OCI-M2 (cell line): ENCODE measurements around the gene TACO1.

Source experiments
- DNase-seq: peaks from one replicate; lab custom pipeline; 2025; ENCODE audit not compliant: unreplicated experiment; lab: John Stamatoyannopoulos, UW

TACO1 gene

GRCh38 chr17:63635787-63636186 is 35.1 kb downstream of the TACO1 start:
- no peak for DNase-seq

GRCh38 chr17:63639125-63639524 is 38.4 kb downstream of the TACO1 start:
- no peak for DNase-seq

DNA sequence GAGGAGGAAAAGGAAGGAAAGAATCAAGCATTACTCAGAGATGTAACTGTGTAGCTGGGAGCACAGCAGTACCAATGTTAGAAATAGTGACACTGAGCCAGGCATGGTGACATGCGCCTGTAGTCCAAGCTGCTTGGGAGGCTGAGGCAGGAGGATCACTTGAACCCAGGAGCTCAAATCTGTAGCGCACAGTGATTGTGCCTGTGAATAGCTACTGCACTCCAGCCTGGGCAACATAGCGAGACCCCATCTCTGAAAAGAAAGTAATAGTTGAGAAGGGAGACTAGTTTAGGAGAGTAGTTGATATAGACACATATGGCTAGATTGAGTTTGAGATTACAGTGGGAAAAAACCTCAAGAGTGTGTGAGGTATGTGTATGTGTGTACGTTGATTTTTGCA is 39.3 kb downstream of the TACO1 start:
- DNase-seq = no peak

- no peak for DNase-seq
Observed at GRCh38 chr17:63641692-63642448, 41.2 kb downstream of the TACO1 start.

DNA sequence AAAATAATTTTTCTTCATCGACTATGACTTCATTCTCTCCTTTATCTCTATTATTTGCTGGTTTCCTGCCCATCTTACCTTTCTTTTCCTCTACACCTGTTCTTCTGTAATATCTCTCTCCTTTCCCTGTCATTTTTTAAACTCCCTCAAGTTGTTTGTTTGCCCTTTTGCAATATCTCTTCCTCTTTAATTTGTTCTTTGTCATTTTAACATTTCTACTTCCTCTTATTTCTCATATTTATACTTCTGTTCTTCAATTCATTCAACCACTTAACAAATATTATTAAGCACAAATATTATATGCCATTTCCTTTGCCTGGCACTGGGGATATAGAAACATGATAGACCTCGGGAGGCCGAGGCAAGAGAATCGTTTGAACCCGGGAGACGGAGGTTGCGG is 44.2 kb downstream of the TACO1 start:
- no peak for DNase-seq

- DNase-seq = no peak
Observed at GRCh38 chr17:63645775-63646487, 45.2 kb downstream of the TACO1 start.

DNA sequence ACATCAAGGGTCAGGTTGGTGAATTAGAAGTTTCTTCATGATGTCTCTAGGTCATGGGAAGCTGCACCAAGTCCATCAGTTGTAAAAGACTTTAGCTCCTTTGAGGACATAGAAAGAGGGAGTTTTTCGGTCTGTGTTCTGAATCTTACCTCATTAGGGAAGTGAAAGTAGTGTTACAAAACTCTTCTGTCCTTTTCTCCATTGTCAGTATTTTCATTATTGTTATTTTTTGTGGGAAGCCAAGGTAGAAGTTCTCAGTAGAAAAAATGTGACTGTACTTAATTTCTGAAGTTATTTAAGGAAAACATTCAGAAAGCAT is 45.8 kb downstream of the TACO1 start:
- DNase-seq = no peak

GRCh38 chr17:63647065-63647725 is 46.5 kb downstream of the TACO1 start:
- no peak for DNase-seq

GRCh38 chr17:63647936-63648335 is 47.2 kb downstream of the TACO1 start:
- no peak for DNase-seq

DNA sequence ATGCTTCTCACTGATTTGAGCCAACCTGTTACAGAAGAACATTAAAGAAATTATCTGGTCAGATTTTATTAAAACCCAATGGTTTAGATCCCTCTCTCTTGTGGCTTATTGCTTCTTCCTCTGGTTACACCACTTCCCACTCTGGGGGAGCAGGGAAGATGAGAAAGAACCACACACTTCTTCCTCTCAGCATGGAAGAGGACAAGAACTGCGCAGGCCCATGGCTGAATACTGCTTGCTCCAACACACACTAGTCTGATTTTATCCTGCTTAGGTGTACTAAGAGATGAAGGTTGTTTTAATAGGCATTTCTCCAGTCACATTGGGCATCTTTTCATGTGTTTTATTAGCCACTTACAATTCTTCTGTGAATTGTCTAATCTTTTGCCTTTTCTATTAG is 49.1 kb downstream of the TACO1 start:
- DNase-seq = no peak

GRCh38 chr17:63652106-63652505 is 51.4 kb downstream of the TACO1 start:
- no peak for DNase-seq

- DNase-seq = no peak
Observed at GRCh38 chr17:63653050-63653449, 52.4 kb downstream of the TACO1 start.

- DNase-seq = no peak
Observed at GRCh38 chr17:63657786-63658185, 57.1 kb downstream of the TACO1 start.
